ENCODE data around the gene KLC1. TPM values are rescaled to one million over a fixed set of nuclear protein-coding genes. Genes with fewer than 3 reads are reported as not detected.

Gene KLC1
- total and polyA plus RNA-seq, 10 of the 15 experiments (the other 5 are each of a cell fraction or from before 2014, with no cell fraction given) = 5.5 to 137 (median 76.1) TPM

- TF ChIP-seq REST (IDR thresholded peaks at IDR 0.05; ENCODE audit: low read depth, low read length) (no peak), BCL3 (IDR thresholded peaks at IDR 0.05; ENCODE audit: borderline replicate concordance, insufficient read depth, low read depth, low read length, poor library complexity, severe bottlenecking) (no peak), CTCF (IDR thresholded peaks at IDR 0.05 in 2 of 3, conservative IDR thresholded peaks at IDR 0.05 in 1 of 3; ENCODE audit: control insufficient read depth in 2 of 3, extremely low read depth in 1 of 3, insufficient read depth in 1 of 3, low read depth in 3 of 3, low read length in 3 of 3) (no peak)
These were observed 86.3 kb downstream of the KLC1 start, which contains the start of the genes XRCC3 and ZFYVE21 (continued) for GRCh38 chr14:103715052-103716000.

Measured in GM12878 (cell line).